Amygdala (tissue), 56 donors: ENCODE data around the gene KCNK3.
"Not testable (repeated sequence)": the region's sequence is repeated elsewhere in the genome, so short reads cannot be mapped to it uniquely, and the experiment has no call there.

ENCODE experiments used
- DNase-seq, 56 donors: peaks; one replicate each; lab custom pipeline; 2025; lab: John Stamatoyannopoulos, UW

The KCNK3 gene

GRCh38 chr2:26692279-26692896 is at the start of gene KCNK3:
Gene KCNK3 (plus strand): TSS chr2:26692722. CDS start chr2:26692876, 154 bp downstream.
- peak in 25 of 56 donors; percentile 6 to 58 (median 23) for DNase-seq

DNA sequence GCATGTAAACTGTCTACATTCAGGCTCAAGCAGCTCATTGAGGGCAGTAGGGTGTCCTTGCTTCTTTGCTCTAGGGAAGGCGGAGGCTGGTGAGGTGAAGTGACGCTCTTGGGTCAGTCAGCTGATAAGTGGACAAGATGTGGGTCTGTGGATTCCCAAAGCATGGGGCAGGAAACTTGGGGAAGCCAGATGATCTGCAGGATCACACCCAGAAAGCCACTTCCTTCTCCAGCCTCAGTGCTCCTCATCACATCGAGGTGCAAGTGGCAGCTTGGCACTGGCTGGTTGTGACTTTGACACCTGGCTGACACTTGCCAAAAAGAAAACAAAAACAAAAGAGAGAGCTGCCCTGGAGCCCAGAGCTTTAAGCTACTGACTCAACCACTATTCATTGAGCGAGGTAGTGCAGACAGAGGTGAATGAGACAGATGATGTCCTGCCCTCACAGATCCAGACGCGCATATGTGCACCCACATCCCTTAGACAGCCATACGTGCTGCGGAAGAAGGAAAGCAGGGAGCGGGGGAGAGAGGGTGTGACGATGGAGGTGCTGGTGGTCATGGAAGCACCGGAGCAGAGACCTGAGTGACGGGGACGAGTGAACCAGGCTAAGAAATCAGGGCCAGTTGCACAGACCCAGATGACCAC is 48.2 kb upstream of the KCNK3 start:
- no peak for DNase-seq

DNA sequence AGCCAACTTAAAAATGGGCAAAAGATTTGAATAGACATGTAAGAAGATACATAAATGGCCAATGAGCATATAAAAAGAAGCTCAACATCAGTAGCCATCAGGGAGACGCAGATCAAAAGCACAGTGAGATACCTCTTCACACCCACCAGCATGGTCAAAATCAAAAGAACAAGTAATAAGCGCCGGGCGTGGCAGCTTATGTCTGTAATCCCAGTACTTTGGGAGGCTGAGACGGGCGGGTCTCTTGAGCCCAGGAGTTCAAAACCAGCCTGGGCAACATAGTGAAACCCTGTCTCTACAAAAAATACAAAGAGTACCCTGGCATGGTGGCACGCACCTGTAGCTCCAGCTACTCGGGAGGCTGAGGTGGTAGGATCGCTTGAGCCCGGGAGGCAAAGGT is 46.8 kb upstream of the KCNK3 start:
- no peak for DNase-seq

DNA sequence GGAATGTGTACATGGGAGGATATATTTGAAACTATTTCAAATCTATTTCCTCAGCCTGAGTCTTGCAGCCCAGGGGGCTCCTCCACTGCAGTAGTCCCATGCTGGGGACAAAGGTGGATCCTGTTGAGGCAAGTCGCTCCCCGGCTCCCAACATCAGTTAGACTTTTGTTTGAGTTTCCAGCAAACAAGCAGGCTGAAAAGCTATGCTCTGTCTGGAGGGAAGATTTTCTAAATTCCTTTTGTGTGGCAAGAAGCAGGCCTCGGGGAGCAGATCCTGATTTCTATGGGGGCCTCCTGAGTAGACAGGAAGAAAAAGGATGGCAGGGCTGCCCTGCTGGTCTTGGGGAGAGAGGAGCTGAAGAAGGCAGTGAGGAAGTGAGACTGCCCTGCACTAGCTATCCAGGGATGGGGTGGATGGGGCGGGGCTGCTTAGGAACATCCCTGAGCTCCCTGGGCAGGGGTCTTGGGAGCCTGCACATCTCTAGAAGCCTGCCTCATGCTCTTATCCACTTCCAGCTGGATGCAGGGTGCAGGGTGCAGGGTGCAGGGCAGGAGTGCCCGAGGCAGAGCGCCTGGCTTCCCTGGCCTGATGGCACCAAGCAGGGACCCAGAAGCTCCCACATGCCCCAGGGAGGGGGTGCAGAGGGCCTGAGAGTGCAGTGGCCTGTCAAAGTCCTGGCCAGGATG is 45.4 kb upstream of the KCNK3 start:
- no peak for DNase-seq

DNA sequence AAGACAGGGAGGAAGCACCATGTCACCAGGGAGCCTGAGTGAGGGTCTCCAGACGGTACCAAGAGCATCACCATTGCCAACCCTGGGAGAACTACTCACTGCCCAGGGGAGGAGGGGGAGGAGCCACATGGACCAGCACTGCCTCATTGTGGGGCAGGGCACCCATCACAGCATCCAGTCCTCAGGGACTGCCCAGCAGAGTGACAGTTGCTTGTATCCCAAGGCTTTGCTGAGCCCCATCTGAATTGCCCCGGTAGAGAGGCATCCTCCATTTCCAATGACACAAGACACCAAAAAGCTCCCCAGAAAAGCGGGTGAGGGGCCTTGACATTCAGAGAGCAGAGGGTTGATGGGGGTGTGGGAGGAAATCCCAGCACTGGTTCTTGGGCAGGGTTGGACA is 44.5 kb upstream of the KCNK3 start:
- DNase-seq: no peak

DNA sequence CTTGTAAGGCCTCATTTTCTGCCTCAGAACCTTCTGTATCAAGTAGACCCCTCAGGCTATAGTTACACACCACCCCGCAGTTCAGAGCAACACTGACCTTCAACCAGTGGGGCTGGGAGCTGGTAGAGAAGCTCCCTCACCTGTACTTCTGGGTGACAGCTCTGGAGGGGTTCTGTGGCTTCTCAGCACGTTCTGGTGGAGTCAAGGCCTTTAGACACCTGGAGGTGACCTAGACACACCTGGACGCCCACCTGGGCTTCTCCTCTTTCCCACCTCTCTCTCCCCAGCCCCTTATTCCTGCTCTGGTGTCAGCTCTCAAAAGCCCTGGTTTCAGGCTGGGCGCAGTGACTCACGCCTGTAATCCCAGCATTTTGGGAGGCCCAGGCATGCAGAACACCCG is 44.0 kb upstream of the KCNK3 start:
- no peak for DNase-seq

GRCh38 chr2:26649322-26649721 is 43.2 kb upstream of the KCNK3 start:
- DNase-seq: no peak

DNA sequence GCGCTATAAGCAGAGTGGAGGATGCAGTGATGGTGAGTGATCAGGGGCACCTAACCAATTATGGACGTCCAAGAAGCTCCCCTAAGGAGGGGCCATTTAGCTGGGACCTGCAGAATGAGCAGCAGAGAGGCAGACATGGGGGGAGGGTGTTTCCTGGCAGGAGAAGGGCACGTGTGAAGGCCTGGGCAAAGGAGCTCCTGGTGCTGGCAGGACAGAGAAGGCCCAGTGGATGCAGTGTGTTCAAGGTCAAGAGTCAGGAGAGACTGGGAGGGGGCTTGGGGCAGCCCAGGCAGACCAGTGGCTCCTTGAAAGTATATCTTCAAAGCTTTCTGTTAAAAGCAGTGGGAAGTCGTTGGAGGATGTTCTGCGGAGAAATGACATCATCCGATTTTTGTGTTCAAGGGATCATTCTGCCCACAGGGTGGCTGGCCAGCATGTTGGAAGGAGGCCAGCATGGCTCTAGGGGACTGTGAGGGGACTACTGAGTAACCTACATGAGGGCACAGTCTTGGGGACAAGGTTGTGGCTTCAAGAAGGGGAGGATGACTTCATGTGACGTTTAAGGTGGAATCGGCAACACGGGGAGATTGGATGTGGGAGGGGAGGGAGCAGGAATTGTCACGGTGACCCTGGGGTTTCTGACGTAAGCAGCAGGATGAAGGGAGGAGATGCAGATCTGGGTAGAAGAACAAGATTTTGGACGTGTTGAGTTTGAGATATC is 42.4 kb upstream of the KCNK3 start:
- no peak for DNase-seq

DNA sequence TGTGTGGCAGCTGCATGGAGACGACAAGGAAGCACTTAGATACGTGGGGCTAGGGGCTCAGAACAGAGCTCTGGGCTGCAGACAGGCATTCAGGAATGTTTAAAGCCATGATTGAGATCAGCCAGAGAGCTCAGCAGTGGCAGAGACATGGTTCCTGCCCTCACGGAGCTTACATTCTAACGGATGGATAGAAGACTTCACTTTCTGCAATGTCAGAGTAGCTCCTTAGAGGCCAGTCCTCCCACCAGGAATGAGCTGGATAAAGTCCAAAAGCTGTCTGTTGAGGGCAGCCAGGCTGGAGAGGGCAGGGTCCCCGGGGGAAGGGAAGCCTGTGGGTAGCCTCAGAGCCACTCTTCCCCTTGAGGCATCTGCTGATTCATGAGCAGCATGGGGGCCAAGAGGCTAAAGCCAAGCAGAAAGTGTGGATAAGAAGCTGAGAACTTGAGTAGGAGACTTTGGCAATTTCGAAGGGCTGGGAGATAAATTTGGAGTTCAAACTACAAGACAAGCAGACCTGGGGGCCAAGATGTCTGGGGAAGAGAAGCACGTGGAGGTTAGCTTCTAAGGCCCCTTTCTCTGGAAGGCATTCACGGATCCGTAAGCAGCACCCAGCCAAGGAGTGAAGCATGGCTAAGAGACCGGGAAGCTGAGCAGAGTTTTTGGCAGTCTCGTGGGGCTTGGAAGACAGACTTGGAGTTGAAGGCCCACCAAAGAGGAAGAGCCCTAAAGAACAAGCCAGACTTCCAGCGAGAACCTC is 41.6 kb upstream of the KCNK3 start:
- no peak for DNase-seq

DNA sequence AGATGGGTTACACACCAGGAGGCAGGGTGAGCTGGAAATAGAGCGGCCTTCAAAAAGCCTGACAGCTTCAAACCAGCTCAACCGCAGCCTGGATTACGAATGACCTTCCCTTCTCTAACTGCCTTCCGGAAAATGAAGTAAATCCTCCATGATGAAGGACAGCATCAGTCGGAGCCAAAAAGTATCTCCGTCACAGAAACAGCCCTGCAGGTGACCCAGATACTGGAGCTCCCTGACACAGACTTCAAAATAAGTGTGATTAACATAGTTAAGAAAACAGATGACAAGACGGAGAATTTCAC is 41.1 kb upstream of the KCNK3 start:
- no peak for DNase-seq

- no peak for DNase-seq
Measured at GRCh38 chr2:26651799-26652198, 40.7 kb upstream of the KCNK3 start.

GRCh38 chr2:26652361-26653041 is 40.0 kb upstream of the KCNK3 start:
- DNase-seq: no peak

GRCh38 chr2:26653207-26654060 is 39.1 kb upstream of the KCNK3 start:
- no peak for DNase-seq

GRCh38 chr2:26654061-26654340 is 38.5 kb upstream of the KCNK3 start:
- no peak for DNase-seq

DNA sequence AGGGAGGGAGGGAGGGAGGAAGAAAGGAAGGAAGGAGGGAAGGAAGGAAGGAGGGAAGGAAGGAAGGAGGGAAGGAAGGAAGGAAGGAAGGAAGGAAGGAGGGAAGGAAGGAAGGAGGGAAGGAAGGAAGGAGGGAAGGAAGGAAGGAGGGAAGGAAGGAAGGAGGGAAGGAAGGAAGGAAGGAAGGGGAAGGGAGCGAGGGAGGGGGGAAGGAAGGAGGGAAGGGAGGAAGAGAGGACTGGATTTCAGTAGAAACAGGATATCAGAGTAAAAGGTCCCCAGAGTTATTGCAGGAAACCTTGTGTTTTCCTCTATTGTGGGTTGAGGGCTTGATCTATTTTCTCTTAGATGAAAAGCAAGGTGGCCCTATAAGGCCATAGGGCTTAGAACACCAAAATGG is 37.4 kb upstream of the KCNK3 start:
- not testable (repeated sequence) for DNase-seq

GRCh38 chr2:26655611-26656195 is 36.8 kb upstream of the KCNK3 start:
- no peak for DNase-seq

DNA sequence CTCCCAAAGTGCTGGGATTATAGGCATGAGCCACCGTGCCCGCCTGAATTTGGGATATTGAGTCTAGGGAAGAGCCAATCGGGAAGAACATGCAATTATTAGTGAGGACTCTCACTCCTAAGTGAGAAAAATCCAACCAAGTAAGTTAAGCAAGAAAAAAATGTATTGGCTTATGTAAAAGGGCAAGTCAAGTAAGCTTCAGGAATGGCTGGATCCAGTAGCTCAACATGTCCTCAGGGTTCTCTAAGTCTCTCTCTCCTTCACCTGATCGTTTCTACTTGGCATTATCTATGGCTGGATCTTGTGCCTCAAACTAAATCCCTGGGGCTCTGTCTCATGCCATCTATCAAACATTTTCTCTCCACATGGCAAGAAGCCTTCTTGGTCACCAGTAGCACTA is 35.3 kb upstream of the KCNK3 start:
- no peak for DNase-seq

GRCh38 chr2:26658691-26659346 is 33.7 kb upstream of the KCNK3 start:
- DNase-seq: no peak
